HG03432 (cell line): ENCODE results near the gene MCC.

Source experiments
- ATAC-seq: cut with Tn5 transposase; IDR thresholded peaks from one replicate; pipeline ENCODE4 v1.9.1; 2021; ENCODE audit warnings: mild to moderate bottlenecking, moderate library complexity; ENCODE audit not compliant: unreplicated experiment

Gene MCC

GRCh38 chr5:113043491-113043931 lies 444.7 kb downstream of the MCC start:
- no peak for ATAC-seq

GRCh38 chr5:113042491-113043243 lies 445.6 kb downstream of the MCC start:
- ATAC-seq = no peak

- no peak for ATAC-seq
Observed at GRCh38 chr5:113040672-113041260, 447.5 kb downstream of the MCC start.

- no peak for ATAC-seq
Observed at GRCh38 chr5:113039934-113040285, 448.3 kb downstream of the MCC start.

GRCh38 chr5:113039229-113039933 lies 448.9 kb downstream of the MCC start:
- no peak for ATAC-seq

GRCh38 chr5:113038714-113039113 lies 449.5 kb downstream of the MCC start:
- ATAC-seq = no peak

GRCh38 chr5:113038136-113038535 lies 450.1 kb downstream of the MCC start:
- no peak for ATAC-seq

- ATAC-seq = no peak
Observed at GRCh38 chr5:113036826-113037225, 451.4 kb downstream of the MCC start.

GRCh38 chr5:113036321-113036720 lies 451.9 kb downstream of the MCC start:
- no peak for ATAC-seq

- no peak for ATAC-seq
Observed at GRCh38 chr5:113035096-113035495, 453.2 kb downstream of the MCC start.

- ATAC-seq = no peak
Observed at GRCh38 chr5:113034182-113034773, 454.0 kb downstream of the MCC start.

- ATAC-seq = no peak
Observed at GRCh38 chr5:113031557-113031956, 456.7 kb downstream of the MCC start.

GRCh38 chr5:113031104-113031503 lies 457.1 kb downstream of the MCC start:
- no peak for ATAC-seq

- no peak for ATAC-seq
Observed at GRCh38 chr5:113029614-113030013, 458.6 kb downstream of the MCC start.

- ATAC-seq = no peak
Observed at GRCh38 chr5:113027431-113027830, 460.8 kb downstream of the MCC start.

- ATAC-seq = no peak
Observed at GRCh38 chr5:113027015-113027414, 461.2 kb downstream of the MCC start.

GRCh38 chr5:113026211-113026610 lies 462.0 kb downstream of the MCC start:
- ATAC-seq = no peak

GRCh38 chr5:113025596-113025995 lies 462.7 kb downstream of the MCC start:
- no peak for ATAC-seq

GRCh38 chr5:113024076-113024697 lies 464.1 kb downstream of the MCC start:
- ATAC-seq = no peak

GRCh38 chr5:113022661-113023060 lies 465.6 kb downstream of the MCC start:
- ATAC-seq = peak; percentile 76
